DND-41 (cell line): ENCODE measurements around the gene UBE2U.

Source experiments
- ATAC-seq: fragments of 200-7000 bp; cut with Tn5 transposase; 3 replicates; pipeline ENCODE4 v1.9.1; 2021; ENCODE audit warnings: low read depth; ENCODE audit not compliant: insufficient read depth
- DNase-seq: peaks from one replicate; pipeline ENCODE4 v3.0.0-alpha.2; 2020
- H2AFZ ChIP-seq: 2 replicates; pipeline ENCODE4 v1.6.0; 2012; ENCODE audit warnings: low read depth, low read length
- H3K27ac ChIP-seq: 2 replicates; pipeline ENCODE4 v1.5.1; 2012; ENCODE audit warnings: low read length, inconsistent platforms
- H3K27me3 ChIP-seq: fragments of 200-600 bp; sonication (generic); 2 replicates; pipeline ENCODE4 v1.6.0; 2012; ENCODE audit warnings: low read length, mild to moderate bottlenecking, inconsistent platforms; ENCODE audit not compliant: insufficient read depth, poor library complexity
- H3K36me3 ChIP-seq: 2 replicates; pipeline ENCODE4 v1.5.1; 2012; ENCODE audit warnings: low read length, inconsistent platforms; ENCODE audit not compliant: insufficient read depth
- H3K4me1 ChIP-seq: 2 replicates; pipeline ENCODE4 v1.5.1; 2012; ENCODE audit warnings: mild to moderate bottlenecking, low read length; ENCODE audit not compliant: insufficient read depth
- H3K4me2 ChIP-seq: 2 replicates; pipeline ENCODE4 v1.6.0; 2012; ENCODE audit warnings: mild to moderate bottlenecking, moderate library complexity, low read length, inconsistent platforms; ENCODE audit not compliant: insufficient read depth
- H3K4me3 ChIP-seq, 2 experiments: fragments of 200-600 bp in 1 of 2; shearing (Covaris generic) in 1 of 2; 2 replicates each; pipeline ENCODE4 v1.5.1; 2012 to 2016; ENCODE audit warnings: inconsistent platforms in 2 of 2, low read length in 2 of 2, mild to moderate bottlenecking in 2 of 2, low read depth in 1 of 2, moderate library complexity in 1 of 2
- H3K79me2 ChIP-seq: 2 replicates; pipeline ENCODE4 v1.6.0; 2012; ENCODE audit warnings: low read length, inconsistent platforms; ENCODE audit not compliant: insufficient read depth
- H3K9ac ChIP-seq: 2 replicates; pipeline ENCODE4 v1.6.0; 2012; ENCODE audit warnings: low read depth, mild to moderate bottlenecking, inconsistent platforms, low read length, moderate library complexity
- H3K9me3 ChIP-seq: 2 replicates; pipeline ENCODE4 v1.5.1; 2012; ENCODE audit warnings: low read length, moderate library complexity, mild to moderate bottlenecking, inconsistent platforms; ENCODE audit not compliant: insufficient read depth, severe bottlenecking
- H4K20me1 ChIP-seq: 2 replicates; pipeline ENCODE4 v1.6.0; 2012; ENCODE audit warnings: low read length; ENCODE audit not compliant: insufficient read depth
- EZH2 ChIP-seq: IDR thresholded peaks from 3 replicates; pipeline ENCODE4 v1.6.1; 2012; ENCODE audit warnings: borderline replicate concordance, low read depth, mild to moderate bottlenecking, moderate library complexity, low read length, inconsistent platforms; ENCODE audit not compliant: severe bottlenecking
- TF ChIP-seq, protein P1 (sequence below): IDR thresholded peaks from 2 replicates; pipeline ENCODE4 v1.5.1; 2012; ENCODE audit warnings: borderline replicate concordance, low read length, moderate library complexity, mild to moderate bottlenecking; ENCODE audit not compliant: poor library complexity, severe bottlenecking; ENCODE audit errors: extremely low read depth

The UBE2U gene

DNA sequence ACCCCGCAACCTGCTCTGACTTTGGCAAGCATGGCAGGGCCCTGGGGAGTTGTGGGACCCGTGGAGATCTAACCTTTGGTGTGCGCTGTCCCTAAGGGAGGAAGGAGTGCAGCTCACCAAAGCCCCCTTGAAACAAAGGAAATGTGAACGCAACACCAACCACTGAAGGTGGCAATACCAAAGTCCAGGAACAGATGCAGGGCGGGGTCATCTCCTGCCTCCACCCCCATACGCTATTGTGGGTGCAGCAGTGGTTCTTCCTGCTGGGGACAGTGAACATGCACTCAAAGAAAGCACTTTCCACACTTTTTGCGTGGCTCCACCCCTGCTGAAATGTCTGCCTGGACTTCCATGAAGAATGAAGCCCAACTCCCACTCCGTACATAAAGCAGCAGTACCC, 93.0 kb downstream of the UBE2U start:
- DNase-seq (no peak), ATAC-seq (no peak)
- H3K4me3 ChIP-seq = no peak overlapping the region
- H3K9me3 ChIP-seq = no peaks in the 10 kb centered on the region
- no peaks in the 10 kb centered on the region for H3K4me1 ChIP-seq
- no peaks in the 10 kb centered on the region for H3K79me2 ChIP-seq
- H4K20me1 ChIP-seq = no peaks in the 10 kb centered on the region
- TF ChIP-seq, protein P1, sequence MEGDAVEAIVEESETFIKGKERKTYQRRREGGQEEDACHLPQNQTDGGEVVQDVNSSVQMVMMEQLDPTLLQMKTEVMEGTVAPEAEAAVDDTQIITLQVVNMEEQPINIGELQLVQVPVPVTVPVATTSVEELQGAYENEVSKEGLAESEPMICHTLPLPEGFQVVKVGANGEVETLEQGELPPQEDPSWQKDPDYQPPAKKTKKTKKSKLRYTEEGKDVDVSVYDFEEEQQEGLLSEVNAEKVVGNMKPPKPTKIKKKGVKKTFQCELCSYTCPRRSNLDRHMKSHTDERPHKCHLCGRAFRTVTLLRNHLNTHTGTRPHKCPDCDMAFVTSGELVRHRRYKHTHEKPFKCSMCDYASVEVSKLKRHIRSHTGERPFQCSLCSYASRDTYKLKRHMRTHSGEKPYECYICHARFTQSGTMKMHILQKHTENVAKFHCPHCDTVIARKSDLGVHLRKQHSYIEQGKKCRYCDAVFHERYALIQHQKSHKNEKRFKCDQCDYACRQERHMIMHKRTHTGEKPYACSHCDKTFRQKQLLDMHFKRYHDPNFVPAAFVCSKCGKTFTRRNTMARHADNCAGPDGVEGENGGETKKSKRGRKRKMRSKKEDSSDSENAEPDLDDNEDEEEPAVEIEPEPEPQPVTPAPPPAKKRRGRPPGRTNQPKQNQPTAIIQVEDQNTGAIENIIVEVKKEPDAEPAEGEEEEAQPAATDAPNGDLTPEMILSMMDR = no peak
- TF ChIP-seq EZH2 = no peak
- H3K27ac ChIP-seq = no peak overlapping the region
- no peak overlapping the region for H2AFZ ChIP-seq
- no peak overlapping the region for H3K4me2 ChIP-seq
- no peaks in the 10 kb centered on the region for H3K36me3 ChIP-seq
- no peak overlapping the region for H3K9ac ChIP-seq
- H3K27me3 ChIP-seq = no peaks in the 10 kb centered on the region

DNA sequence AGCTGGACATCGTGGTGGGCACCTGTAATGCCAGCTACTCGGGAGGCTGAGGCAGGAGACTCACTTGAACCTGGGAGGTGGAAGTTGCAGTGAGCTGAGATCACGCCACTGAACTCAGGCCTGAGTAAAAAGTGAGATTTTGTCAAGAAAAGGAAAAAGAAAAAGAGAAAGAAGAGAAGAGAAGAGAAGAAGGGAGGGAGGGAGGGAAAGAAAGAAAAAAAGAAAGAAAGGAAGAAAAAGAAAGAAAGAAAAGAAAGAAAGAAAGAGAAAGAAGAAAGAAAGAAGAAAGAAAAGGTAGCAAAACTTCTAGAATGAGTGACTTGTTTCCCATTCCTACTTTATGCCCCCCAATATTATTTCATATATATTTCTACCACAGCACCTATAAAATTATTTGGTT, 98.8 kb downstream of the UBE2U start:
- Histone ChIP-seq H2AFZ (no peak overlapping the region), H3K27ac (no peak overlapping the region), H3K36me3 (no peaks in the 10 kb centered on the region), H3K79me2 (no peaks in the 10 kb centered on the region), H3K4me1 (no peaks in the 10 kb centered on the region), H3K9ac (no peak overlapping the region), H4K20me1 (no peaks in the 10 kb centered on the region), H3K9me3 (no peaks in the 10 kb centered on the region), H3K27me3 (no peaks in the 10 kb centered on the region), H3K4me3 (no peak overlapping the region), H3K4me2 (no peak overlapping the region)
- no peak for DNase-seq
- TF ChIP-seq EZH2 = no peak
- TF ChIP-seq, protein P1 = no peak
- ATAC-seq = no peak

DNA sequence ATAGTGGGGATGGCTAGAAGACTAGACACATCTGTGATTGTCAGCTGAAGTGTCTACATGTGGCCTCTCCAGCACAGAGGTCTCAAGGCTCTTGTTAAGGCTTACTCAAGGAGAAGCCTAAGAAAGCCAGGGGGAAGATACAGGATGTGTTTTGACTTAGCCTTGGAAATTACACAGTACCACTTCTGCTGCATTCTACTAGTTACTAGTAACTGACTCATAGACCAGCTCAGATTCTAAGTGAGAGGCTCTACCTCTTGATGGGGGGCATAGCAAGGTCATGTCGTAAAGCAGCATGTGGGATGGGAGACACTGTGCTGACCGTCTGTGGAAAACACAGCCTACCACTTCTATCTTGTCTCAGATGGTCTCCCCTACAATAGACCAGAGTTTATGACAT, 99.5 kb downstream of the UBE2U start:
- no peaks in the 10 kb centered on the region for H3K36me3 ChIP-seq
- no peaks in the 10 kb centered on the region for H4K20me1 ChIP-seq
- H2AFZ ChIP-seq = no peak overlapping the region
- no peak overlapping the region for H3K4me2 ChIP-seq
- DNase-seq (no peak), ATAC-seq (no peak)
- TF ChIP-seq, protein P1 = no peak
- TF ChIP-seq EZH2 = no peak
- no peaks in the 10 kb centered on the region for H3K4me1 ChIP-seq
- H3K27ac ChIP-seq = no peak overlapping the region
- no peaks in the 10 kb centered on the region for H3K79me2 ChIP-seq
- H3K4me3 ChIP-seq = no peak overlapping the region
- H3K9me3 ChIP-seq = no peaks in the 10 kb centered on the region
- H3K9ac ChIP-seq = no peak overlapping the region
- H3K27me3 ChIP-seq = no peaks in the 10 kb centered on the region

DNA sequence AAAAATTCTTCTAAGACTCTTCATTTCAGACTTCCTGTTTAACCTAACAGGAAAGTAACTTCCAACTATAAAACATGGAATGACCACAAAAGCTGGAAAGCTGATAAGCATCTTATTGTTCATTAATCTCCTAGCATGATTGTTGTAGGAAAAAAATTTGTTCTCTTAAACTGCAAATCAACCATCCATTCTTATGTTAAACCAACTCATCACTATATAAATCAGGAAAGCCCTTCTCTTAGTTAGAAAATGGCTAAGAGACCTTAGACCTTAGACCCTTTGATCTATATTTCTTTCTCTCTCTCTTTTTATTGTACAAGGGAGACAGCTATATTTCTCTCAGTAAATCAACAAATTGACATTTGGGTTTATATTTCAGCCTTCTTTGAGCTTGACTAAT, 101.4 kb downstream of the UBE2U start:
- DNase-seq = no peak
- no peak overlapping the region for H3K27ac ChIP-seq
- H3K36me3 ChIP-seq = no peaks in the 10 kb centered on the region

More for the DNA sequence above, 101.4 kb downstream of the UBE2U start:
- TF ChIP-seq, protein P1 = no peak
- no peak for TF ChIP-seq EZH2
- no peak for ATAC-seq
- no peak overlapping the region for H3K4me2 ChIP-seq
- H2AFZ ChIP-seq = no peak overlapping the region
- no peak overlapping the region for H3K9ac ChIP-seq
- H3K27me3 ChIP-seq = peaks cover 4% of the 10 kb centered on the region
- H4K20me1 ChIP-seq = no peaks in the 10 kb centered on the region
- H3K79me2 ChIP-seq = no peaks in the 10 kb centered on the region
- H3K4me1 ChIP-seq = no peaks in the 10 kb centered on the region
- H3K9me3 ChIP-seq = no peaks in the 10 kb centered on the region
- no peak overlapping the region for H3K4me3 ChIP-seq
